Measurements from ENCODE around the gene KRTAP21-1. TPM values are rescaled to one million over a fixed set of nuclear protein-coding genes. Genes with fewer than 3 reads are reported as not detected.
"Not testable (repeated sequence)": the region's sequence is repeated elsewhere in the genome, so short reads cannot be mapped to it uniquely, and the experiment has no call there.

KRTAP21-1 gene
- not detected in 2 replicates for total RNA-seq

GRCh38 chr21:30755328-30755727 is at the start of gene KRTAP21-1:
KRTAP21-1 (minus strand) TSS chr21:30755428; CDS start chr21:30755378, 50 bp downstream.
- not testable (repeated sequence) for H3K27me3 ChIP-seq (ENCODE audit: control insufficient read depth, insufficient read depth, low read length); H3K36me3 ChIP-seq (ENCODE audit: control insufficient read depth, insufficient read depth, low read length); H3K4me3 ChIP-seq (ENCODE audit: low read depth, low read length); DNase-seq (ENCODE audit: low read depth)

GRCh38 chr21:30800605-30801004 is 45.4 kb upstream of the KRTAP21-1 start:
- TF ChIP-seq CTCF (IDR thresholded peaks at IDR 0.05; ENCODE audit: insufficient read depth, low read length, poor library complexity, severe bottlenecking), result no peak
- no peaks in the 10 kb centered on the region for H3K27me3 ChIP-seq (ENCODE audit: control insufficient read depth, insufficient read depth, low read length)
- H3K4me3 ChIP-seq (ENCODE audit: low read depth, low read length), result no peak overlapping the region
- no peak for DNase-seq (ENCODE audit: low read depth)
- no peaks in the 10 kb centered on the region for H3K36me3 ChIP-seq (ENCODE audit: control insufficient read depth, insufficient read depth, low read length)

GRCh38 chr21:30793581-30794314 is 38.5 kb upstream of the KRTAP21-1 start:
- Histone ChIP-seq H3K27me3 (ENCODE audit: control insufficient read depth, insufficient read depth, low read length) (no peaks in the 10 kb centered on the region), H3K36me3 (ENCODE audit: control insufficient read depth, insufficient read depth, low read length) (no peaks in the 10 kb centered on the region), H3K4me3 (ENCODE audit: low read depth, low read length) (no peak overlapping the region)
- no peak for TF ChIP-seq CTCF (IDR thresholded peaks at IDR 0.05; ENCODE audit: insufficient read depth, low read length, poor library complexity, severe bottlenecking)
- no peak for DNase-seq (ENCODE audit: low read depth)

- no peak for DNase-seq (ENCODE audit: low read depth)
- no peaks in the 10 kb centered on the region for H3K27me3 ChIP-seq (ENCODE audit: control insufficient read depth, insufficient read depth, low read length)
- no peak for TF ChIP-seq CTCF (IDR thresholded peaks at IDR 0.05; ENCODE audit: insufficient read depth, low read length, poor library complexity, severe bottlenecking)
- no peak overlapping the region for H3K4me3 ChIP-seq (ENCODE audit: low read depth, low read length)
- H3K36me3 ChIP-seq (ENCODE audit: control insufficient read depth, insufficient read depth, low read length), result no peaks in the 10 kb centered on the region
Measured at GRCh38 chr21:30779249-30779648, 24.0 kb upstream of the KRTAP21-1 start.

- no peak overlapping the region for H3K4me3 ChIP-seq (ENCODE audit: low read depth, low read length)
- no peaks in the 10 kb centered on the region for H3K36me3 ChIP-seq (ENCODE audit: control insufficient read depth, insufficient read depth, low read length)
- DNase-seq (ENCODE audit: low read depth), result no peak
- no peaks in the 10 kb centered on the region for H3K27me3 ChIP-seq (ENCODE audit: control insufficient read depth, insufficient read depth, low read length)
- no peak for TF ChIP-seq CTCF (IDR thresholded peaks at IDR 0.05; ENCODE audit: insufficient read depth, low read length, poor library complexity, severe bottlenecking)
Measured at GRCh38 chr21:30769724-30770431, 14.7 kb upstream of the KRTAP21-1 start.

- no peak for DNase-seq (ENCODE audit: low read depth)
- H3K27me3 ChIP-seq (ENCODE audit: control insufficient read depth, insufficient read depth, low read length), result no peaks in the 10 kb centered on the region
- no peak overlapping the region for H3K4me3 ChIP-seq (ENCODE audit: low read depth, low read length)
- TF ChIP-seq CTCF (IDR thresholded peaks at IDR 0.05; ENCODE audit: insufficient read depth, low read length, poor library complexity, severe bottlenecking), result no peak
- H3K36me3 ChIP-seq (ENCODE audit: control insufficient read depth, insufficient read depth, low read length), result no peaks in the 10 kb centered on the region
Measured at GRCh38 chr21:30760776-30761175, 5.5 kb upstream of the KRTAP21-1 start.
